HG02571 (cell line): Measurements from ENCODE around the gene PLEKHM3.

Source experiments
- ATAC-seq: cut with Tn5 transposase; IDR thresholded peaks from one replicate; pipeline ENCODE4 v1.9.1; 2021; ENCODE audit warnings: mild to moderate bottlenecking, moderate library complexity; ENCODE audit not compliant: unreplicated experiment

The PLEKHM3 gene

GRCh38 chr2:207810200-207810788 lies 215.0 kb downstream of the PLEKHM3 start:
- no peak for ATAC-seq

- no peak for ATAC-seq
These were observed 217.2 kb downstream of the PLEKHM3 start for GRCh38 chr2:207808119-207808518.

GRCh38 chr2:207807516-207807915 lies 217.8 kb downstream of the PLEKHM3 start:
- peak; percentile 56 for ATAC-seq

GRCh38 chr2:207805566-207806226 lies 219.6 kb downstream of the PLEKHM3 start:
- ATAC-seq, result no peak

GRCh38 chr2:207802650-207803049 lies 222.7 kb downstream of the PLEKHM3 start:
- no peak for ATAC-seq

GRCh38 chr2:207801259-207801658 lies 224.1 kb downstream of the PLEKHM3 start:
- no peak for ATAC-seq

- no peak for ATAC-seq
These were observed 228.6 kb downstream of the PLEKHM3 start for GRCh38 chr2:207796585-207797350.

GRCh38 chr2:207792244-207792785 lies 233.0 kb downstream of the PLEKHM3 start:
- no peak for ATAC-seq

- no peak for ATAC-seq
These were observed 233.6 kb downstream of the PLEKHM3 start for GRCh38 chr2:207791579-207792243.

GRCh38 chr2:207790898-207791297 lies 234.4 kb downstream of the PLEKHM3 start:
- ATAC-seq, result no peak

- no peak for ATAC-seq
These were observed 237.5 kb downstream of the PLEKHM3 start for GRCh38 chr2:207787800-207788199.

GRCh38 chr2:207787017-207787416 lies 238.3 kb downstream of the PLEKHM3 start:
- no peak for ATAC-seq

GRCh38 chr2:207784898-207785297 lies 240.4 kb downstream of the PLEKHM3 start:
- no peak for ATAC-seq

GRCh38 chr2:207783514-207783913 lies 241.8 kb downstream of the PLEKHM3 start:
- no peak for ATAC-seq

- ATAC-seq, result no peak
These were observed 242.9 kb downstream of the PLEKHM3 start for GRCh38 chr2:207782238-207783030.

GRCh38 chr2:207779523-207779922 lies 245.8 kb downstream of the PLEKHM3 start:
- ATAC-seq, result no peak

GRCh38 chr2:207778298-207778882 lies 246.9 kb downstream of the PLEKHM3 start:
- no peak for ATAC-seq

- no peak for ATAC-seq
These were observed 248.2 kb downstream of the PLEKHM3 start for GRCh38 chr2:207777124-207777523.

GRCh38 chr2:207775473-207775872 lies 249.9 kb downstream of the PLEKHM3 start:
- no peak for ATAC-seq

GRCh38 chr2:207772844-207773205 lies 252.5 kb downstream of the PLEKHM3 start:
- no peak for ATAC-seq
